Esophagus squamous epithelium (tissue), 4 donors: ENCODE results near the gene TCF4.

ENCODE experiments used
- CTCF ChIP-seq, 6 experiments: fragments of 450-650 bp in 4 of 6; fragments of 200-600 bp in 2 of 6; sonication (generic) in 2 of 6; IDR thresholded peaks; one replicate each; pipeline ENCODE4 v1.5.1; 2016 to 2019; ENCODE audit warnings: antibody characterized with exemption in 6 of 6, mild to moderate bottlenecking in 4 of 6, moderate library complexity in 4 of 6
- POLR2A ChIP-seq, 4 donors: fragments of 450-650 bp; IDR thresholded peaks; one replicate each; pipeline ENCODE4 v1.6.1; 2017; ENCODE audit warnings: antibody characterized with exemption in 4 of 4, mild to moderate bottlenecking in 4 of 4, moderate library complexity in 3 of 4

GRCh38 chr18:55457028-55457427 is 131.0 kb downstream of the TCF4 start:
- no peak for TF ChIP-seq CTCF (IDR thresholded peaks at IDR 0.05)
- no peak for TF ChIP-seq POLR2A (IDR thresholded peaks at IDR 0.05)
